ENCODE results near the gene ACAD8.

ACAD8 gene

GRCh38 chr11:134287561-134287960, 34.2 kb downstream of the ACAD8 start:
- Histone ChIP-seq H3K27ac (ENCODE audit: low read length) (no peak overlapping the region), H3K9me3 (replicated peaks; ENCODE audit: insufficient read depth, low read length) (no peaks in the 10 kb centered on the region), H3F3A (ENCODE audit: insufficient read depth, low read length) (no peaks in the 10 kb centered on the region), H3K4me1 (ENCODE audit: low read length) (no peaks in the 10 kb centered on the region), H3K9ac (ENCODE audit: low read length) (no peak overlapping the region), H4K20me1 (ENCODE audit: insufficient read depth, low read length) (no peaks in the 10 kb centered on the region), H3K27me3 (replicated peaks; ENCODE audit: insufficient read depth, low read length) (no peaks in the 10 kb centered on the region), H3K4me2 (ENCODE audit: low read depth, low read length) (no peak overlapping the region), H3K4me3 (ENCODE audit: low read length) (no peak overlapping the region), H3K36me3 (replicated peaks; ENCODE audit: insufficient read depth, low read length) (no peaks in the 10 kb centered on the region), H3K79me2 (ENCODE audit: low read length) (no peaks in the 10 kb centered on the region), H3K9me2 (replicated peaks; ENCODE audit: insufficient read depth, low read length) (no peaks in the 10 kb centered on the region), H2AFZ (ENCODE audit: low read length) (no peak overlapping the region)
- DNase-seq = no peak
- TF ChIP-seq CTCF (IDR thresholded peaks at IDR 0.05; ENCODE audit: low read length) (no peak), EZH2phosphoT487 (IDR thresholded peaks at IDR 0.05; ENCODE audit: low read length) (no peak), EZH2 (optimal IDR thresholded peaks at IDR 0.05; ENCODE audit: low read depth, low read length) (no peak)

- no peaks in the 10 kb centered on the region for H3K79me2 ChIP-seq (ENCODE audit: low read length)
- no peaks in the 10 kb centered on the region for H3K9me2 ChIP-seq (replicated peaks; ENCODE audit: insufficient read depth, low read length)
- H3K4me2 ChIP-seq (ENCODE audit: low read depth, low read length) = no peak overlapping the region
- no peak overlapping the region for H2AFZ ChIP-seq (ENCODE audit: low read length)
- no peak for TF ChIP-seq EZH2phosphoT487 (IDR thresholded peaks at IDR 0.05; ENCODE audit: low read length)
- TF ChIP-seq CTCF (IDR thresholded peaks at IDR 0.05; ENCODE audit: low read length) = no peak
- no peak for TF ChIP-seq EZH2 (optimal IDR thresholded peaks at IDR 0.05; ENCODE audit: low read depth, low read length)
- H3F3A ChIP-seq (ENCODE audit: insufficient read depth, low read length) = no peaks in the 10 kb centered on the region
- H3K27ac ChIP-seq (ENCODE audit: low read length) = no peak overlapping the region
- DNase-seq = no peak
- no peaks in the 10 kb centered on the region for H3K36me3 ChIP-seq (replicated peaks; ENCODE audit: insufficient read depth, low read length)
- H3K27me3 ChIP-seq (replicated peaks; ENCODE audit: insufficient read depth, low read length) = no peaks in the 10 kb centered on the region
- H4K20me1 ChIP-seq (ENCODE audit: insufficient read depth, low read length) = no peaks in the 10 kb centered on the region
- no peak overlapping the region for H3K9ac ChIP-seq (ENCODE audit: low read length)
- no peaks in the 10 kb centered on the region for H3K4me1 ChIP-seq (ENCODE audit: low read length)
- H3K9me3 ChIP-seq (replicated peaks; ENCODE audit: insufficient read depth, low read length) = no peaks in the 10 kb centered on the region
- no peak overlapping the region for H3K4me3 ChIP-seq (ENCODE audit: low read length)
Measured at GRCh38 chr11:134288486-134288885, 35.1 kb downstream of the ACAD8 start.

GRCh38 chr11:134289167-134289566, 35.8 kb downstream of the ACAD8 start:
- Histone ChIP-seq H3K4me2 (ENCODE audit: low read depth, low read length) (no peak overlapping the region), H3F3A (ENCODE audit: insufficient read depth, low read length) (no peaks in the 10 kb centered on the region), H3K4me1 (ENCODE audit: low read length) (no peaks in the 10 kb centered on the region), H3K36me3 (replicated peaks; ENCODE audit: insufficient read depth, low read length) (no peaks in the 10 kb centered on the region), H2AFZ (ENCODE audit: low read length) (no peak overlapping the region), H3K9me2 (replicated peaks; ENCODE audit: insufficient read depth, low read length) (no peaks in the 10 kb centered on the region), H3K9ac (ENCODE audit: low read length) (no peak overlapping the region), H3K4me3 (ENCODE audit: low read length) (no peak overlapping the region), H3K79me2 (ENCODE audit: low read length) (no peaks in the 10 kb centered on the region), H4K20me1 (ENCODE audit: insufficient read depth, low read length) (no peaks in the 10 kb centered on the region), H3K27me3 (replicated peaks; ENCODE audit: insufficient read depth, low read length) (no peaks in the 10 kb centered on the region), H3K9me3 (replicated peaks; ENCODE audit: insufficient read depth, low read length) (no peaks in the 10 kb centered on the region), H3K27ac (ENCODE audit: low read length) (no peak overlapping the region)
- TF ChIP-seq EZH2phosphoT487 (IDR thresholded peaks at IDR 0.05; ENCODE audit: low read length) (no peak), EZH2 (optimal IDR thresholded peaks at IDR 0.05; ENCODE audit: low read depth, low read length) (no peak), CTCF (IDR thresholded peaks at IDR 0.05; ENCODE audit: low read length) (no peak)
- no peak for DNase-seq

All from MM.1S (cell line).